Stimulated activated CD4-positive, alpha-beta T cell treated with anti-CD3 and anti-CD28 coated beads, TNF-alpha, amount 100 ng/mL, for 48 hours (primary cell): ENCODE measurements around the gene HAGHL.
"Not testable (repeated sequence)": the region's sequence is repeated elsewhere in the genome, so short reads cannot be mapped to it uniquely, and the experiment has no call there.

Experiments
- DNase-seq, 3 donors: peaks; one replicate each; pipeline ENCODE4 v3.0.0-alpha.2; 2020; ENCODE audit warnings: low read depth in 3 of 3

Gene HAGHL

DNA sequence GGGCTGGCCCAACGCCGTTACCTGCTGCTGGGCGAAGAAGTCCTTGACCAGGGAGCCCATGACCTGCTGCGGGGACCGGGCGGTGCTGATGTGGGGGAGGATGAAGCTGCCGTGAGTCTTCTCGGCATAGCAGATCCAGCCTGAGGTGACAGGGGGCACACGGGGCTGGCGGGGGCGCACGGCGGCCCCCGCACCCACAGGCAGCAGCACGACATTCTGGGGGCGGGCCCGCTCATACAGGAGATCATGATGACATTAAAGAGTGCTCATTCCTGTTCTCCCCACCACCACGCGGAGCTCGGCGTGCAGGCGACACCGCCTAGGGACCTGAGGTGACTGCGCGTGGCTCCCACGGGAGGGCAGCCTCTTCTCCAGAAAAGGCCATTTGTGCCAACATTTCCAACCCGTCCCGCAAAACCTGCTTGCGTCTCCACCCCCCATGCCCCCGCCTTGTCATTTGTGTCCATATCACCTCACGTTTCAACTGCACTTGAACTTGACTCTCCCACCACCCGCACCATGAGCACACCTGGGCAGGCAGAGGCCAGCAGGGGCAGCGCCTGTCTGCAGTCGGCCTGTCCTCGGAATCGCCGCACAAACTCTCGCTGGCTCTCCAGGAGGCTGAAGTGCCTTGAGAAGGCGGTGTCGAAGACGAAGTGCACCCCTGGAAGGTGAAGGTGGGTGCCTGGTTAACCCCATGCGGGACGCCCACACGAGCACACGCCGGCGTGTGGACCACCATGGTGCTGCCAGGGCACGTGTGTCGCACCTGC, 7.5 kb downstream of the HAGHL start:
- no peak for DNase-seq

DNA sequence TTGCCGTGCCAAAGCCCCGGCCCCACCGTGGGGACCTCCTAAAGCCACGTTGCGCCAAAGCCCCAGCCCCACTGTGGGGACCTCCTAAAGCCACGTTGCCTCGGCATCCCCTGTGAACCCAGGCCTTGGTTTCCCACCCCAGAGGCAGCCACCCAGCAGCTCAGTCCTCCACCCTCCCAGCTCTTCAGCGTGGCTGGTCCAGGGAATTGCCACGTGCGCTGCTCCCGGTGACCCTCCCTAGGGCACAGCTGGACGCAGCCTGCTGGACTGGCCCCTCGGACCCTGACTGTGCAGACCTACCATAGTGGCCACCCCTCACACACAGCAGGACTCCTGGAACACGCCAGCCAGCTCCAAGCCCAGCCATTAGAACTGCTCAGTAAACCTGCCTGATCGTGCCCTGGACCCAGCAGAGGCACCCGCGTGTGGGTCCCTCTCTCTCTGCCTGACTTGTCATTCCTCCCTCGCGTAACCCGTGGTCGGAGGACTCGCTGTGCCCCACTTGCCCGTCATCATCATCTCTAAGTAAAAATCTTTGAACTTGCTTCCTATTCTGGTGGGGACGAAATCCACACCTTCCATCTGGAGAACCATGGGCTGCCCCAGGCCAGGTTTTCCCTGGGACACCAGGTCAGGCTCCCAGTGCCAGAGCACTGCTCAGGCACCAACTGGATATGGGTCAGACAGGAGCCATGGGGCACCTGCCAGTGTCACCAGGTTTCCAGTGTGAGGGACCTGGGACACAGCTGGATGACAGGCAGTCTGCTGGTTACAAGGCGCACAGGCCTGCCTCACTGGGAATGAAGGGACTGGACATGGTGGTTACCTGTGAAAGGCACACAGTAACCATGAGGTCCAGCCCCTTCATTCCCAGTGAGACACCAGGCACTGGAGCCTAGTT, 8.3 kb downstream of the HAGHL start:
- DNase-seq, result no peak

DNA sequence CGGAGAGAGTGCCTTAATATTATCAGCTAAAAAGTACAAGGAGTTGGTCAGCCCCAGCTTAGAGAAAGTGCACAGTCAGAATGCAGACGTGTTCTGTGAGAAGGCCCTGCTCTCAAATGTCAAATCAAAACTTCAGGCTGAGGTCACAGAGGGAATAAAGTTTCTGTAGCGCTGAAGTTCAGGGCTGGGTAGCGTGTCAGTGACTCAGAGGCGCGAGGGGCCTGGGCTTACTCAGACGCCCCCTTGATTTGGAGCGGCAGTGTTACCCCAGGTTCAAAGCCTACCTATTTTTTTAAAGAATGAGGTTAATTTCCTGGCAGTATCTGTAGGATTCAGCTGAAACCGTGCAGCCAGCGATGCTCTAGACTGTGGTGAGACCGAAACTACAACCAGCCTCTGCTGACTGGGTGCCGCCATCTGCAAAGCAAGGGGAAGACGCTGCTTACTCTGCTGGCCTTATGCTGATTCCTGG, 9.1 kb downstream of the HAGHL start:
- DNase-seq, result peak; percentile 43 to 74 (median 65)

DNA sequence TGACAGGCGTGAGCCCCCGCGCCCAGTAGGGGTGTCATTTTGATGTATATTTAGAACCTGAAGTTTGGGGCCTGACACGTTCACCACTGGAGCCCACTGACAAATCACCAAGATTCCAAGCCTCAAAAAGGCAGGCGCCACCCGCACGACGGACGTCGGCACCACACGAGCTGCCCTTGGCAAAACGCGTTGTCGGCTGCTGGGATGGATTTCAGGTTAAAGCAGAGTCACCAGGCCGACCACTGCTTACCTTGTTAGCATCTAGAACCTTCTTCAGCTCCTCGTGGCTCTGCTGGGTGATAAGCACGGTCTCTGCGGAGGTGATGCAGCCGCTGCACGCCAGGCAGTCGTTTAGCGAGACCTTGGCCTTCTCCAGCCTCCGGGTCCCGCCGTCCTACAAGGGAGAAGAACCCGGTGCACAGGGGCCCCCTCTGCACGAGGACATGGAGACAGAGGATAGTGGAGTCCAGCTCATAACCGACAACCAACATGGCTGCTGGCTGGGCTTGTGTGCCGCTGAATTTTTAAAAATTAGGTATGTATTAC, 10.1 kb downstream of the HAGHL start:
- DNase-seq, result no peak

DNA sequence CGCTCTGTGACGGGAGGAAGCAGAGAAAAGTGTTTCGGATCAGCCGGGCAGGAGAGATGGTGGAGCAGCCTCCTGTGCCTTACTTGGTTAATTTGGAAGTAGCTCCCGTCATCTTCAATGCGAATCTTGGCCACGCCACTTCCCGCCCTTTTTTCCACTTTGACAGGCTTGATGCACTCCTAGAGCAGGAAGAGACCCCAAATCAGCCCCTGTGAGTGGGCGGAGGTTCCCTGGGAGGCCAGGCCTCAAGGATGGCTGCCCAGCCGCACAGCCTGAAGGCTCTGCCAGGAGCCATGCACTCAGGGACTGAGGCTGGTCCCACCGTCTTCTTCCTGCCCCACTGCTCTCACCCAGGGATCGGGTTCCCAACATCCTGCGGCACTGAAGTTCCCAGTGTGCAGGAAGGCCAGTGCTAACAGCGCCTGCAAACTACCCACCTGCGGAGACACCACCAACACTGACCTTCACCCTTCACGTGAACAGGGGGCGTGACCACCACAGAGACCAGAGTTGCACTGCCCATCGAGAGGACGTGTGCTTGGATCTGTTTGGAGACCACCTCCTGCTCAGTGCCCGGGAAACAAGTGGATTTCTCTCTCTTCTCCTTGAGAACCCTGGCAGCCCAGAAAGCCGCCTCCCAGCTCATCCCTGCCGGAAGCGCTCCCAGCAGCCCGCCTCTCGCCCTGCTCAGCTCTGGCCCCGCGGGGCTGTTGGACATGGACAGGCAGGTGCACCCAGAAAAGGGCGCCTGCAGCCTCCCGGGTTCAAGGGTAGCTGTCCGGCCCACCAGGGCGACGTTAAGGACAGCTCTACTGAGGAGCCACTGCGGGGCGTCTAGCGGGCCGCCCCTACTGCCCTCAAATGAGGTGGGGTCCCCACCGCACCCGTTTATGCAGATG, 12.9 kb downstream of the HAGHL start:
- no peak for DNase-seq

DNA sequence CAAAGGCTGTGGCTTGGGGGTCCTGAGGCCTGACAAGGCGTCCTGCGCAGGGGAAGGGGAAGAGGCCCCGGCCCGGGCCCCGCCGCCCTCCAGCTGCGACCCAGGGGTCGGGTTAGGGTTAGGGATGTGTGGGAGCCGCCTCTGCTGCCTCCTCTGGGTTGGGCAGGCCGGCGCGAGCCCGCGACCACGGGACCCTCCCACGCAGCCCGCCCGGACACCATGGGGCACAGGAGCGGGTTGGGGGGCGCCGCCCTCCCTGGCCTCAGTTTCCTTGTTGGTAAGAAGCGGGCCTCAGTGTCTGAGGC, 13.5 kb downstream of the HAGHL start:
- DNase-seq, result no peak

DNA sequence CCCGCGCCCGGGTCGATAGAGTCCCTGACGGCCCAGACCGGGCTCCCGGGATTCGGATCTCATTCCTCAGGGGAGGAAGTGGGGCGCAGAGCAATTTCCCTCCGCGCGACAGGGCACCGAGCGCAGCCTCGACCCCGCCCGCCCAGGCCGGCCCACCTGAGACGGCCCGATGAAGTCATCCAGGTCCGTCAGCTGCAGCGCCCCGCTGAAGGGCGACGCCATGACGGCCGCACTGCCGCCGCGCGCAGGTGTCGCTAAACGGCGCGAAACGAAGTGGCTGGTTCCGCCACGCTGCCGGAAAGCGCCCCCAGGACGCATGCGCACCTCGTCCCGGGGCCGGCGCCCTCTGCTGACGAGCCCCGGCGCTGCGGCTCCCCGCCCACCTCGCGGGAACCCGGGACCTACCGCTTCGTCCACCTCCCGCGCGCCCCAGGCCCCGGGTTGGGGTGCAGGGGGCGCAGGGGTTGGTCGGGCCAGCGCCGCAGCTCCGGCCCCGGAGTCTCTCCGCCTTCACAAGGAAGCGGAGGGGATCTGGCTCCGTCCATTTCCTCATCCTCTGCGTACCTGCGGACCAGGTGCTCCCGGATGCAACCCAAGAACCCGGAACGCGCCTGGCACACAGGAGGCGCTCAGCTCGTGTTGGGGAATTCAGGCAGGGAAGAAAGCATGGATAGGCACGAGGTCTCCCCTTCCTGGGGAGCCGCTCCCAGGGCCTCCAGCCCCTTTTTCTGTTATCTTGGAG, 14.0 kb downstream of the HAGHL start, which contains the start of gene CIAO3:
Gene CIAO3 (minus strand): TSS at position 234 of the 742 bp plus-strand sequence. CDS start 12 bp downstream, at position 222.
- DNase-seq, result peak; percentile 86 to 90 (median 88)

DNA sequence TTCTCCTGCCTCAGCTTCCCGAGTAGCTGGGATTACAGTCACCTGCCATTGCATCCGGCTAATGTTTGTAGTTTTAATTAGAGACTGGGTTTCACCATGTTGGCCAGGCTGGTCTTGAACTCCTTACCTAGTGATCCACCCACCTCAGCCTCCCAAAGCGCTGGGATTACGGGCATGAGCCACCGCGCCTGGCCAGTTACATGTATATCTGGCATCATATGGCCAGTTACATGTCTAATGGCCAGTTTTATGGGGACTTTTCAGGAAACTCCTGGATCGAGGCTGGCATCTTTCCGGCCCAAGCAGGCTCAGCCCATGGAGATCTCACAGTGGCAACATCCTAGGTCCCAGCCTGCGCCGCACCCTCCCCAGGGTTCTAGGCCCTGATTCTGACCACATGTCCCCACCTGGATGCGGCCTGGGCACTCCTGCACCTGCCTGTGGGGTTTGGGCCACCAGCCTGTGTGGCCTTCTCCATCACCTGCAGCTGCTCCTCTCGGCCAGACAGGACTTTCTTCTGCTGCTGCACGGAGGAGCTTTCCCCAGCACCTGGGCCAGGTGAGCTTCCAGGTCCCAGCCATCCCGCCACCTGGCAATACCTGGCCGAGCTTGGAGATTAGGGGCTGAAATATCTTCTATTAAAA, 15.2 kb downstream of the HAGHL start:
- DNase-seq, result no peak

DNA sequence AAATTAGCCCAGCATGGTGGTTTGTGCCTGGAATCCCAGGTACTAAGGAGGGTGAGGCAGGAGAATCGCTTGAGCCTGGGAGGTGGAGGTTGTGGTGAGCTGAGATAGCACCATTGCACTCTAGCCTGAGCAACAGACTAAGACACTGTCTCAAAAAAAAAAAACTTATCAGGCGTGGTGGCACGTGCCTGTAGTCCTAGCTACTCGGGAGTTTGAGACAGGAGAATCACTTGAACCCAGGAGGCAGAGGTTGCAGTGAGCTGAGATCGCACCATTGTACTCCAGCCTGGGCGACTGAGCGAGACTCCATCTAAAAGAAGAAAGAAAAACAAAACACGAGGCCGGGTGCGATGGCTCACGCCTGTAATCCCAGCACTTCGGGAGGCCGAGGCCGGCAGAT, 16.0 kb downstream of the HAGHL start:
- DNase-seq, result not testable (repeated sequence)

DNA sequence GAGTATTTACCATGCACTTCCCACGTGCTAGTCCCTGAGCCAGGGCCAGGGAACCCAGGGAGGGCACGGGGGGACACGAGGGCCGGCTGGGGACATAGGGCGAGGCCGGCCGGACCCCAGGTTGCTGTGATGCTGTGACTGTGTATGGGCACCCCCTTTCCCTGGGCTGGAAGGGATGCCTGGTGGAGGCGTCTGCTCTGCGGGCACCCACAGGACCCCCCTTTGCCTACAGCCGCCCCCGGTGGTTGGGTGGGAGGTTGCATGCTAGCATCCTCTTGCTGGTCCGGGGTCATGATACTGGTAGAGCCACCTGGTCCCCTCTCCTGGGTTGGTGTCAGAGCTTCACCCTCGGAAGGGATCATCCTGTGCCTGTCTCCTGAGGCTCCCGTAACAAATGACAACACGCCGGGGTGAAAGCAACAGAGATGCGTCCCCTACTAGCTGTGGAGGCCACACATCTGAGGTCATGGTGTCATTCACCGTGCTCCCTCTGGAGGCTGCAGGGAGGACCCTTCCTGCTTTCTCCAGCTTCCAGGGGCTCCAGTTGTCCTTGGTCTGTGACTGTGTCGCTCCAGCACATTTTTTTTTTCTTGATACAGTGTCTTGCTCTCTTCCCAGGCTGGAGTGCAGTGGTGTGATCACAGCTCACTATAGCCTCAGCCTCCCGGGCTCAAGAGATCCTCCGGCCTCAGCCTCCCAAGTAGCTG, 17.0 kb downstream of the HAGHL start:
- no peak for DNase-seq

DNA sequence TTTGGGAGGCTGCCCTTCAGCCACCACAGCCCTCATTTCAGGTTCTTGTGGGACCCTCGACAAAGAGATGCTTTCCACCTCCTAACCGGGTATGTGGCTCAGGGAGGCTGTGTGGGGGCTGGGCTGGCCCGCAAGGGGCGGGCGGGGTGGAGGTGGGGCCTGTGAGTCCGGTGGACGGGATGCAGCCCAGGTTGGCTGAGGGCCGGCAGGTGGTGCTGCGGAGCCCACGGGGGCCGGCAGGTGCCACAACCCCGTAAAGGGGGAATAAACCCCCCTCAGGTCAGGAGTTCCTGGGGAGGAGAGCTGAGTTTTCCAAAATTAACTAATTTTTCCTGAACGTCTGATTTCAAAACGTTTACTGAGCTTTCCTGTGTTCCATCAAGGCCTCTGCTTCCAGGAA, 18.8 kb downstream of the HAGHL start:
- no peak for DNase-seq

DNA sequence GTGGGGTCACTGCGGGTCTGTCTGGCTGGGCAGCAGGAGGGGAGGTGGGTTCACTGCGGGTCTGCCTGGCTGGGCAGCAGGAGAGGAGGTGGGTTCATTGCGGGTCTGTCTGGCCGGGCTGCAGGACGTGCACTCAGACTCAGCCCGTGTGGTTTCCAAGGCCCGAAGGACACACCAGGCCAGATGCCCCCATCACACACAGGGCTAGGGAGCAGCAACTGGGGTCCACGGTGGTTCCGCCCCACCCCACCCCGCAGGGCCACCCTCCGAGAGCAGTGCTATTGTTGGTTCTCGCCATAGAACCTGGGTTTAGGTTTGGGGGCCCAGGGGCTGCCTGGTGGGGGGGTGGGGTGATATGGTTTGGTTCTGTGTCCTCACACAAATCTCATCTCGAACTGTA, 19.7 kb downstream of the HAGHL start:
- no peak for DNase-seq

DNA sequence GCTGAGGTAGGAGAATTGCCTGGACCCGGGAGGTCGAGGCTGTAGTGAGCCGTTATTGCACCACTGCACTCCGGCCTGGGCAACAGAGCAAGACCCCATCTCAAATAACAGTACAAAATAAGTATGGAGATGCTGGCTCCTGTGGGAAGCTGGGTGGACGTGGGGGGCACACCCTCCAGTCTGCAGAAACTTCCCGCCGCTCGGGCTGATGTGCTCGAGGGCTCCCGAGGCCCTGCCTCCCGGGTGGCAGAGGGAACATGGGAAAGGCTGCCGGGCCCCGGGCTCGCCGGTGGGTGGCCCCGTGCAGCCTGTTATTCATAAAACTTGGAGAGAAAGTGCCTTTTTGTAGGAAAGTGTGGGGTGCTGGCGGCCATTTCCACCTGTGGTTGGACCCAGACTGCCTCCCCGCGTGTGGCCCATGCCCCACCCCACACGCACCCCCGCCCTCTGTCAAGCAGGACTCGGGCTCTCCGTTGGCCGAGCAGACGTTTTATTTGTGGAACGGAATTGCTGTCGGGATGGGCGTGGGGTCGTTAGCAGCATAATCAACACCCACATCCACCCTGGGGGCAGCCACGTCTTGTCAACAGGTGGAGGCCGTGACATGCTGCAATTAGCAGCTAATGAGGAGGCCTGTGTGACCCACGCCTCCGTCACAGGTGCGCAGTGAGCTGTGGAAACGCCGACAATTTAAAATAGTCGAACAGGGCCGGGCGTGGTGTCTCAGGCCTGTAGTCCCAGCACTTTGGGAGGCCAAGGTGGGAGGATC, 21.3 kb downstream of the HAGHL start:
- DNase-seq, result no peak

DNA sequence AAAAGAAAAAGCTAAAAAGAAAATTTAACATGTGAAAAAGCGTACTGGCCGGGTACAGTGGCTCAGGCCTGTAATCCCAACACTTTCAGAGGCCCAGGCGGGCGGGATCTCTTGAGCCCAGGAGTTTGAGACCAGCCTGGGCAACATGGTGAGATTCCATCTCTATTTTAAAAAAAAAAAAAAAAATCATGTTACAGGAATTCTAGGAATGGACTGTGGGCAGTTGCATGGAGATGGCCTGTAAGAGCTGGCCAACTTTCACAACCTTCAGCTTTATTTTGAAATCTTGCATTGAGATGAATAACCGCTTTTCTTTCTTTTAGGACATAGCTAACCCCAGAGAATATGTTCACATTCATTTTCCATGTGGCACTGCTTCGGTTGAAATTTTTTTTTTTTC, 22.1 kb downstream of the HAGHL start:
- no peak for DNase-seq

DNA sequence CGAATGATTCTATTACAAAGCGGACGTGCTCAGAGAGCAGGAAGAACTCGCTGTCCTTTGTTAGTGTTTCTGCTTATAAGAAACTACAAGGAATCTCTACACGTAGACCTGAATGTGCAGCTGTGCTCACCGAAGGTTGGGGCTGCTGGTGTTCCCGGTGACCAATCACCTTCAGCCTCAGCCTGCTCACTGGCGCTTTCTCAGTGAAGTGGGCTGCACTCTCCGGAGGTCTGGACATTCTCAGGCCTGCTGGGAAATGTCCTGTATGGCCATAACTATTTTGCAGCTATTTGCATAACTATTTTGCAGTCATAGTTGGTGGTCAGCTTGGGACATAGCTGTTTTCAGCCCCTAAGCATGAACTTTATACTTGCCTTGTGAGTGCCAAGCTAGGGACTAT, 23.6 kb downstream of the HAGHL start:
- no peak for DNase-seq

DNA sequence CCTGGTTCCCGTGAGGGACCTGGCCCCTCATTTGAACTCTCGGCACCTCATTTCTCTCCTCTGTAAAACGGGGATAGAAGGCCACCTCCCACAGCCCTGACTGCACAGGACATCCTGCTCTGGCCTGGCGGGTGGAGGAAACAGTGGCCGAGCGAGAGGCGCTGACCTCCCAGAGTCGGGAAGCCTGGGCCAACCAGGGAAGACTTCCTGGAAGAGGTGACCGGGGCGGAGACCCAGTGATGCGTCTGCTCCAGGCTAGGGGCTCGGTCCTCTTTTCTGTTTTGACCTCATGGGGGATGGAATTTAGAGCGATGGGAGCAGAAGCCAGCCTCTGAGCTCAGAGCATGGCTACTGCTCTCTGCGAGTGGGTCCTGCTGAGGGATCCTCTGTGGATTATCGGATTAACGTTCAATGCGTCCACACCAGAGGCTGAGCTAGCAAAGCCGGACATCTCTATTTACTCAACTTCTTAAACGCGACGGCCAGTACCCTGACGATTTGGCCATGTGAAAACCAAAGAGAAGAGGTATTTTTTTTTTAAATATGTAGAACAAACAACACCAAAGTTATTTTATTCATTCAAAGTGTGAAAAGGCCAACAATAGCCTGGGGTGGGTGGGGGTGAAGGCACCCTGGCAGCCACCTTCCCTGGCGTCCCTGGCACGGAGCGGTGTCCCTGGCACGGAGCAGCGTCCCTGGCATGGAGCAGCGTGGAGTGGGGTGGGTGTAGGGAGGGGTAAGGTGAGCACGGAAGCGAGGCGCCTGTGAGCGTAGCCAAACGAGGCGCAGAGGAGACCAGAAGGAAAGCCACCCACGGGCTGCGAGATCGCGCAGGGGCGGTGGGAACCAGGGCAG, 24.5 kb downstream of the HAGHL start:
- no peak for DNase-seq

DNA sequence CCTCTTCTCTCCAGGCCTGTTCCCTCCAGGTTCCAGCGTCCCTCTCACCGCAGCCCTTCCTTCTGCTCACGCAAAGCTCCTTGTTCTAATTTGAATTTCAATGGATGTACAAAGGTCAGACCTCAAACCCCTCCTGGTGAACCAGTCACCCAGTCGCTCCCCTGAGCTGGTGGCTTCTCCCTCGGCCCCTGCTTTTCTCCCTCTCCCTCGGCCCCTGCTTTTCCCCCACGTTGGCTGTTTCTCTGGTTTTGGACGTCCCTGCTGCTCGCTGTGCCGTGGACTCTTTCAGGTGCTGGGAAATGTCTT, 25.1 kb downstream of the HAGHL start:
- no peak for DNase-seq

DNA sequence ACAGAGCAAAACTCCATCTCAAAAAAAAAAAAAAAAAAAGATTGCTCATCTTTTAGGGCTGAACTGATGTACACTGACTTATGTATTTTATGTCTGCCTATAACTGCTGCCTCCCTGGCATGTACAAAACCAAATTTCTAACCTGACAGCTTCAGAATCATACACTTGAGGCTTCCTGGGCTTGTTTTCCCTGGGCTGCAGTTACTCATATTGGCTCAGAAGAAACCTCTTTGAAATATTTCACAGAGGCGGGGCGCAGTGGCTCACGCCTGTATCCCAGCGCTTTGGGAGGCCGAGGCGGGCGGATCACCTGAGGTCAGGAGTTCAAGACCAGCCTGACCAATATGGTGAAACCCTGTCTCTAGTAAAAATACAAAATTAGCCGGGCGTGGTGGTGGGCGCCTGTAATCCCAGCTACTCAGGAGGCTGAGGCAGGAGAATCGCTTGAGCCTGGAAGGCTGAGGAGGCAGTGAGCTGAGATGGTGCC, 27.3 kb downstream of the HAGHL start:
- not testable (repeated sequence) for DNase-seq
